ENCODE results near the gene GDPD5.

DNA sequence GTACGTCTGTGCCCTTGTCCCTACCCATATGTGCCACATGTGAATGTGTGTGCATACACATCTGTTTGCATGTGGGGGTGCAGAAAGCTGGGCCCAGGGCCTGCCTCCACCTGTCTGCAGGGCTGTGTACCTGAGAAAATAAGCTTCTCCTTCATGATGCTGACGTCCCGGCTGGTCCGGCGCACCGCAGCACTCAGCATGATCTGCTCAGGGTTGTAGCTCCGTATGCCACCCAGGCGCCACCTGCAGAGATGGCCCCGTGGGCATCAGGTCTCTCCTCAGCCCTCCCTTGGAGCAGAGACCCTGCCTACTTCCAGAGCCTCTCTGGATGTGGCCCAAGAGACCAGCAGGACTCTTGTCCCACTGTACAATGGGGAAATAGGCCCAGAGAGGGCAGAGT is 88.9 kb downstream of the GDPD5 start:
- TF ChIP-seq, protein P1, sequence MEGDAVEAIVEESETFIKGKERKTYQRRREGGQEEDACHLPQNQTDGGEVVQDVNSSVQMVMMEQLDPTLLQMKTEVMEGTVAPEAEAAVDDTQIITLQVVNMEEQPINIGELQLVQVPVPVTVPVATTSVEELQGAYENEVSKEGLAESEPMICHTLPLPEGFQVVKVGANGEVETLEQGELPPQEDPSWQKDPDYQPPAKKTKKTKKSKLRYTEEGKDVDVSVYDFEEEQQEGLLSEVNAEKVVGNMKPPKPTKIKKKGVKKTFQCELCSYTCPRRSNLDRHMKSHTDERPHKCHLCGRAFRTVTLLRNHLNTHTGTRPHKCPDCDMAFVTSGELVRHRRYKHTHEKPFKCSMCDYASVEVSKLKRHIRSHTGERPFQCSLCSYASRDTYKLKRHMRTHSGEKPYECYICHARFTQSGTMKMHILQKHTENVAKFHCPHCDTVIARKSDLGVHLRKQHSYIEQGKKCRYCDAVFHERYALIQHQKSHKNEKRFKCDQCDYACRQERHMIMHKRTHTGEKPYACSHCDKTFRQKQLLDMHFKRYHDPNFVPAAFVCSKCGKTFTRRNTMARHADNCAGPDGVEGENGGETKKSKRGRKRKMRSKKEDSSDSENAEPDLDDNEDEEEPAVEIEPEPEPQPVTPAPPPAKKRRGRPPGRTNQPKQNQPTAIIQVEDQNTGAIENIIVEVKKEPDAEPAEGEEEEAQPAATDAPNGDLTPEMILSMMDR (IDR thresholded peaks at IDR 0.05) = no peak
- TF ChIP-seq POLR2A (IDR thresholded peaks at IDR 0.05) (no peak), EP300 (IDR thresholded peaks at IDR 0.05) (no peak)

Data from ovary (tissue), 3 donors.